Germinal center (tissue), 1 donor: Measurements from ENCODE around the gene SLC5A1.

Experiments used
- DNase-seq: peaks from one replicate; pipeline ENCODE4 v3.0.0; 2012; ENCODE audit warnings: mixed read lengths, low spot score

SLC5A1 gene

GRCh38 chr22:32050678-32051515, 7.8 kb downstream of the SLC5A1 start:
- DNase-seq: no peak

- no peak for DNase-seq
These were observed 9.2 kb downstream of the SLC5A1 start for GRCh38 chr22:32052244-32052643.

- no peak for DNase-seq
These were observed 10.1 kb downstream of the SLC5A1 start for GRCh38 chr22:32052936-32053791.

GRCh38 chr22:32055069-32055468, 12.0 kb downstream of the SLC5A1 start:
- DNase-seq: no peak

DNA sequence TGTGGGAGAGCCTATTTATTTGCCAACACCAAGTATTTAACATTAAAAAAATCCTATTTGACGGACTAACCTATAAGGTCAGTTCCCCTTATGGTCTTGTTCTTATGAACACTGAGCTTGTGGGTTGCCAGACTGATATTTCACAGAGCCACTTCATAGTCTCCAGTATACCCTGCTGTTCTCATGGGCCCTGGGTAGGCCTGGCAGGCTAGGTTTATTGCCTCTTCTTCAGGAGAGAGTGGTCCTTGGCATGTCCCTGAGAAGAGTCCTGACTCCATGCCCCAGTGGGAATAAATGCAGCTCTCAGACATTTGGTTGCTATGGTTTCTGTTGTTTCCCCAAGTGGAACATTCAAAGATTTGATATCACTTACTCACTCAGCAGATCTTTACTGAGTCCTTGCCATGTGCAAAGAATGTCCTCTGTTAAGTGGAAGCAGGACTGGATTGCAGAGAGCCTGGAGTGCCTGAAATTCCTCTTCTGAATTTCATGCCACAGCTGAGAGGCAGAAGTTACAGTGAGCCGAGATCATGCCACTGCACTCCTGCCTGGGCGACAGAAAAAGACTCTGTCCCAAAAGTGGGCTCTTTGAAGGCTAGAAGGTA, 15.7 kb downstream of the SLC5A1 start:
- no peak for DNase-seq

- no peak for DNase-seq
These were observed 16.4 kb downstream of the SLC5A1 start for GRCh38 chr22:32059426-32059825.

DNA sequence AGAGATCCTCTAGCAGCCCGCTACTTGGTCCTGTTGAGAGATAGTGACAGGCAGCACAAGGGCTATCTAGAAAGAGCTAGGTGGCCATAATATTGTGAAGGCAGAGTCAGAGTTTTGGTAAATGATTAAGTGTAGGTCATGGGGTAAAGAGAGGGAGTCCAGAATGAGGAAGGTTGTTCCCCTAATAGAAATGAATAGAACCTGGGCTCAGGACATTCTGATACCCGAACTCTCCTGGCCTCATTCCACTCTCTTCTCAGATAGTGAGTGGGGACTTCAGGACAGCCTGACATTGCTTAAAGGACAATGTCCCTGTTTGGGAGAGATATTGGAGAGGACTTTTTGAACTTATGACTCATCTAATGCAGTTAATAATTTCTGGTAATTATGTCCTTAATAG, 20.6 kb downstream of the SLC5A1 start:
- DNase-seq: no peak

DNA sequence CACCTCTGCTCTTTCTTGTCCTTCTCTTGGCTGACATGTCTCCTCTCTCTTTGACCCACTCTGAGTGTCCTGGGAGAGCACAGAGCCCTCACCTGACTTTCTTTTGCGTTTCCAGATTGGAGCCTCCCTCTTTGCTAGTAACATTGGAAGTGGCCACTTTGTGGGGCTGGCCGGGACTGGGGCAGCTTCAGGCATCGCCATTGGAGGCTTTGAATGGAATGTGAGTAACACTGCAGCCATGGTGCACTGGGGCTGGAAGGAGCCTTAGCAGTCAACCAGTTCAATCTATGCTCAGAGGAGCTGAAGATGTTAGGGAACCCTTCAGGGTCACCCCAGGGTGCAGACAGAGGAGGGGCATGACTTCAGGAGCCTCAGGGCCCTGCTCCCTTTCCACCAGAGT, 23.8 kb downstream of the SLC5A1 start:
- no peak for DNase-seq

DNA sequence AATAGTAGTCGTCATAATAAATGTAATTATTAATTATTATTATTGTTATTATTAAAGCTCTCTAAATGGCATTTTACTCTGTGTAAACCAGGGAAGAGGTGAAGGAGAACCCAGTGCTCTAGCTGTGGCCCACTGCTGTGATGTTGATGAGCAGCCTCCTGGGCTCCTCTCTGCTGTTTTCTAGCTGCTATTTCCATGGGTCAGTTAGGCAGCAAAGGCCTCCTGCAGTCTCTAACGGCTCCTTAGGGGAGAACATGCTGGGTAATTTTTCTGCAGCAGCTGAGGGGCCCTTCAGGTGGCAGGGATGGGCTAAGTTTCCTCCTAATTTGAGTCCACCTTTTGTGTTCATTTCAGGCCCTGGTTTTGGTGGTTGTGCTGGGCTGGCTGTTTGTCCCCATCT, 24.6 kb downstream of the SLC5A1 start:
- DNase-seq: no peak

DNA sequence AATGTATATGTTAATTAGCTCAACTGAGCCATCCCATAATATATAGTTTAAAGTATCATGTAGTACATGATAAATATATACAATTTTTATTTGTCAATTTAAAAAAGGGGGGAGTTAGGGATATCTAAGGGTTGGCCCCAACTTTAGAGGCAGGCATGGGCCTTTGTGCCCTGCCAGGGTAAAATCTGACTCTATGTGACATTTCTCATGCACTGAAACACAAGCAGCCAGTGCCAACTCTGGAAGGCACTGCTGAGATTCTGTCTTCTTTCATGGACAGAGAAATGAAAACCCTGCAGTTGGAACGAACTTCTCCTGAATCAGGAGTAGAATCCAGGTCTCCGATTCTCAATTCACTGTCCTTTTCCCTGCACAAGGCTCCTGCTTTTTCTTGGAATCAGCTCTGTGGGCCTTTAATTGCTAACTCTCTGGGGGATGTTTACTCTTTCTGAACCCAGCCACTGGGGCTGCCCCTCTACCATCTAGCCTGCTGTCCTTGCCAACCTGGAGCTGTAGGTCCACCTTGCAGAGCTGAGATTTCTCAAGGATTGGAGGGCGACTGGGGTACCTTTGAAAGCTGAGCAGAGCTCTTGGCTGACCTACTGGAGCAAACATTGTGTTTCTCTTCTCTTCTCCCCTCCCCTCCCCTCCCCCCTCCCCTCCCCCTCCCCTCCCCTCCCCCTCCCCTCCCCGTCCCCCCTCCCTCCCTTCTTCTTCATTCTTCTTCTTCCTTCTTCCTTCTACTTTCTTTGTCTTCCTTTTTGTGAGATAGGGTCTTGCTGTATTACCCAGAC, 26.7 kb downstream of the SLC5A1 start:
- no peak for DNase-seq

GRCh38 chr22:32073262-32073661, 30.2 kb downstream of the SLC5A1 start:
- DNase-seq: no peak

GRCh38 chr22:32073823-32074380, 30.8 kb downstream of the SLC5A1 start:
- no peak for DNase-seq

- DNase-seq: no peak
These were observed 33.1 kb downstream of the SLC5A1 start for GRCh38 chr22:32075997-32076760.

DNA sequence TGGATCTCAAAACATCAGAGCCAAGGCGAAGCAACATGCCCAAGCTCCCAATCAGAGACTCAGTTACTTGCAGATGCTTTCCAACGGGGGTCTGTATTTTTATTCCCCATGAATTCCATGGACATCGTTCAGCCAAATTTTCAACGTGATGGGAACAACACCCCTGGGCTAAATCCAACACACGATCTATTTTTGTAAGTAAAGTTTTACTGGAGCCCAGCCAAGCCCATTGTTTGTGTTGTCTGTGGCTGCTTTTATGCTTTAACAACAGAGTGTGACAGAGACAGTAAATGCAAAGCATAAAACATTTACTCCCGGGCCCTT, 33.7 kb downstream of the SLC5A1 start:
- DNase-seq: no peak

DNA sequence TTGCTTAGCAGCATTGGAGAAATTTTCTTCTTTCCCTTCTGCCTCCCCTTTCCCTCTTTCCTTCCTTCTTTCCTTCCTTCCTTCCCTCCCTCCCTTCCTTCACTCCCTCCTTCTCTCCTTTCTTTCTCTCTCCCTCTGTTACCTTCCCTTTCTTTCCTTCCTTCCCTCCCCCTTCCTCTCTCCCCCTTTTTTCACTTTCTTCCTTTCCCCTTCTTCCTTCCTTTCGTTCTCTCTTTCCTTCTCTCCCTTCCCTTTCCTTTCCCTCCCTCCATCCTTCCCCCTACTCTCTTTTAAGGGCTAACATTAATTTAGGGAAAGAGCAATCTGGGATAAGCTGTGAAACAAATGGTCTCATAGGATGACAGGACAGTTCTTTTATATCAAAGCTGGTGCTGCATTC, 34.1 kb downstream of the SLC5A1 start:
- no peak for DNase-seq

GRCh38 chr22:32079130-32080089, 36.3 kb downstream of the SLC5A1 start:
- DNase-seq: no peak

DNA sequence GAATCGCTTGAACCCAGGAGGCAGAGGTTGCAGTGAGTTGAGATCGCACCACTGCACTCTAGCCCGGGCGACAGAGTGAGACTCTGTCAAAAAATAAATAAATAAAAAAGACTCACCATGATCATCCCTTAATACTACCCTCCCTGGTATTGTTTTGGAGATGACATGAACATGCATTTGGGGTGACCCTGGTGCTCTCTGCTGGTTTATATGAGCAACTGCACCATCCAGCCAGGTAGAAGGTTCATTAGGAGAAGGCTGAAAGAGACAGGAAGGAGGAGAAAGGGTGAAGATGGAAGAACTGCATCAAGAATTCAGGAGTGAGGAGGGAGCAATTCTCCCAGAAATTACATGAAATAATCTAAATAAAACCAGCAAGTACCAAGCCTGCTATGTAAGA, 37.8 kb downstream of the SLC5A1 start:
- DNase-seq: peak; percentile 46

- no peak for DNase-seq
These were observed 39.3 kb downstream of the SLC5A1 start for GRCh38 chr22:32082331-32082730.

DNA sequence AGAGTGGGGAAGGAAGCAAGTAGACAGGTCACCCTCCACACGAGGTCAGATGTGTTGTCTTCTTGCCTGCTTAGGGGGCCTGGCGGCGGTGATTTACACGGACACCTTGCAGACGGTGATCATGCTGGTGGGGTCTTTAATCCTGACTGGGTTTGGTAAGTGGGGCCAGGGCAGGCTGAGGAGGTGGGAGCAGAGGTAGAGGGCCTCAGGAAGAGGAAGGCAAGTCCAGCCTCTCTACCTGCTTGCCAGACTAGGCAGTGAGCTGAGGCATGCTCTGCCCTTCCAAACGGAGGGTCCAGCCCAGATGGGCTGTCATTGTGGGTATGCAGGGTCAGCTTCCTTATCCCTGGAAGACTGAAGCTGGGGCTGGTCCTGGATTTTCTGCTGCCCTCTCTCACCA, 39.9 kb downstream of the SLC5A1 start:
- no peak for DNase-seq

GRCh38 chr22:32083814-32084213, 40.8 kb downstream of the SLC5A1 start:
- DNase-seq: no peak
